Mesothelial cell of epicardium (in vitro differentiated cells): Measurements from ENCODE around the gene BAIAP2L1. TPM values are rescaled to one million over a fixed set of nuclear protein-coding genes. Genes with fewer than 3 reads are reported as not detected.

Experiments
- DNase-seq, 2 experiments: peaks; one replicate each; pipeline ENCODE4 v3.0.0; 2021; ENCODE audit warnings: low spot score in 2 of 2; ENCODE audit not compliant: unreplicated experiment in 2 of 2
- H3K27ac Mint-ChIP-seq: 2 replicates; pipeline ENCODE4 v1.8.0; 2021; ENCODE audit warnings: mixed read lengths
- H3K27me3 Mint-ChIP-seq: 2 replicates; pipeline ENCODE4 v1.8.0; 2021; ENCODE audit warnings: low read depth, mixed read lengths
- H3K36me3 Mint-ChIP-seq: 2 replicates; pipeline ENCODE4 v1.8.0; 2021; ENCODE audit warnings: mixed read lengths
- H3K4me1 Mint-ChIP-seq: 2 replicates; pipeline ENCODE4 v1.8.0; 2021; ENCODE audit warnings: mixed read lengths
- H3K4me3 Mint-ChIP-seq: 2 replicates; pipeline ENCODE4 v1.8.0; 2021; ENCODE audit warnings: mild to moderate bottlenecking, moderate library complexity, mixed read lengths
- H3K9me3 Mint-ChIP-seq: 2 replicates; pipeline ENCODE4 v1.8.0; 2021; ENCODE audit warnings: mixed read lengths
- CTCF ChIP-seq: fragments of 200-600 bp; sonication (generic); IDR thresholded peaks from one replicate; pipeline ENCODE4 v1.5.0; 2021; ENCODE audit warnings: antibody characterized with exemption; ENCODE audit not compliant: unreplicated experiment
- total RNA-seq: library from RNA; stranded (reverse); gene quantifications from 3 replicates; pipeline ENCODE4 v1.2.1, GENCODE V29; 2021

BAIAP2L1 gene
- total RNA-seq, 1 donor from 2014 or later = 27.2 TPM

- Mint-ChIP-seq H3K9me3 (no peaks in the 10 kb centered on the region), H3K27ac (peak overlapping the region; percentile 59), H3K27me3 (no peaks in the 10 kb centered on the region), H3K4me3 (peak overlapping the region; percentile 92), H3K36me3 (peaks cover 6% of the 10 kb centered on the region), H3K4me1 (peaks cover 24% of the 10 kb centered on the region)
- no peak for TF ChIP-seq CTCF
- DNase-seq = no peak
These were observed 150.1 kb downstream of the BAIAP2L1 start for GRCh38 chr7:98250789-98251188.

GRCh38 chr7:98249106-98249505 lies 151.8 kb downstream of the BAIAP2L1 start:
- Mint-ChIP-seq H3K4me1 (peaks cover 24% of the 10 kb centered on the region), H3K36me3 (peaks cover 6% of the 10 kb centered on the region), H3K27ac (no peak overlapping the region), H3K4me3 (no peak overlapping the region), H3K9me3 (no peaks in the 10 kb centered on the region), H3K27me3 (no peaks in the 10 kb centered on the region)
- no peak for DNase-seq
- no peak for TF ChIP-seq CTCF

GRCh38 chr7:98248156-98248555 lies 152.7 kb downstream of the BAIAP2L1 start:
- Mint-ChIP-seq H3K27ac (no peak overlapping the region), H3K9me3 (no peaks in the 10 kb centered on the region), H3K4me1 (peaks cover 24% of the 10 kb centered on the region), H3K27me3 (no peaks in the 10 kb centered on the region), H3K36me3 (peaks cover 6% of the 10 kb centered on the region), H3K4me3 (no peak overlapping the region)
- DNase-seq = no peak
- no peak for TF ChIP-seq CTCF

DNA sequence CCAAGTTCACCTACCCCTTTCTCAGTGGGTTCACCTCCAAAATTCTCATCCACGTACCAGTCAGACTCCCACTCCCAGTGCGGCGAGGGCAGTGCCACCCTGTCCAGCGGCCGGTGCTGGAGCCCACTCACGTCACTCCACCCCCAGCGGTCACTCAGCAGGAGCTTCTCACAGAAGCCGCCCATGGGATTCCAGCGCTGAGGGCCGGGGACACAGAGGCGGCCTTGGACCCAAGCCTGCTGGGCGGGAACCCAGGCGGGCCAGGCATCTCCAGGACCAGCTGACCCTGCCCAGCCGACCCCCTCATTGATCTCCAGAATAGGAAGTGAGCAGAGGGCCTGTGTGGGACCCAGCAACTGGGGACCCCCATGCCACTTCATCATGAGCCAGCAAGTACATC lies 156.0 kb downstream of the BAIAP2L1 start:
- no peak overlapping the region for H3K27ac Mint-ChIP-seq
- H3K4me1 Mint-ChIP-seq = no peaks in the 10 kb centered on the region

GRCh38 chr7:98242934-98243333 lies 158.0 kb downstream of the BAIAP2L1 start:
- Mint-ChIP-seq H3K27me3 (no peaks in the 10 kb centered on the region), H3K36me3 (peaks cover 12% of the 10 kb centered on the region), H3K27ac (no peak overlapping the region), H3K9me3 (no peaks in the 10 kb centered on the region), H3K4me1 (no peaks in the 10 kb centered on the region), H3K4me3 (no peak overlapping the region)
- TF ChIP-seq CTCF = no peak
- no peak for DNase-seq

More for the DNA sequence above, 156.0 kb downstream of the BAIAP2L1 start:
- no peak overlapping the region for H3K4me3 Mint-ChIP-seq
- no peaks in the 10 kb centered on the region for H3K9me3 Mint-ChIP-seq
- no peaks in the 10 kb centered on the region for H3K27me3 Mint-ChIP-seq
- H3K36me3 Mint-ChIP-seq = peaks cover 11% of the 10 kb centered on the region
- DNase-seq = no peak
- no peak for TF ChIP-seq CTCF

GRCh38 chr7:98242342-98242741 lies 158.5 kb downstream of the BAIAP2L1 start:
- peaks cover 11% of the 10 kb centered on the region for H3K36me3 Mint-ChIP-seq
- H3K4me3 Mint-ChIP-seq = no peak overlapping the region
- no peaks in the 10 kb centered on the region for H3K27me3 Mint-ChIP-seq
- no peak for DNase-seq
- no peaks in the 10 kb centered on the region for H3K9me3 Mint-ChIP-seq
- H3K27ac Mint-ChIP-seq = no peak overlapping the region
- no peaks in the 10 kb centered on the region for H3K4me1 Mint-ChIP-seq
- TF ChIP-seq CTCF = no peak
